OCI-LY7 (cell line): ENCODE measurements around the gene PPP1R26. TPM values are rescaled to one million over a fixed set of nuclear protein-coding genes. Genes with fewer than 3 reads are reported as not detected.
"Not testable (repeated sequence)": the region's sequence is repeated elsewhere in the genome, so short reads cannot be mapped to it uniquely, and the experiment has no call there.

Source experiments
- BruUV-seq: library from RNA; stranded (reverse); fragments of 400-500 nt; replicated peaks from 2 replicates; lab custom pipeline; 2021; lab: Mats Ljungman, UMichigan
- CTCF ChIA-PET: fragments of 300-600 bp; sonication (Branson Sonifier 250); formaldehyde crosslinking; loops from one replicate; lab custom pipeline; 2022; ENCODE audit warnings: antibody characterized with exemption; ENCODE audit not compliant: unreplicated experiment; lab: Charles Lee
- POLR2A ChIA-PET: fragments of 300-600 bp; sonication (Branson Sonifier 250); formaldehyde crosslinking; loops from one replicate; lab custom pipeline; 2022; ENCODE audit warnings: antibody characterized with exemption; lab: Charles Lee
- DNase-seq: peaks from one replicate; pipeline ENCODE4 v3.0.0-alpha.2; 2015; ENCODE audit warnings: low spot score
- H2AFZ ChIP-seq: fragments of 200-600 bp; sonication (generic), shearing (Covaris generic); 2 replicates; pipeline ENCODE4 v1.6.1; 2014; ENCODE audit warnings: mild to moderate bottlenecking, antibody characterized with exemption, low read length, moderate library complexity
- H3K27ac ChIP-seq: fragments of 200-600 bp; sonication (generic); 2 replicates; pipeline ENCODE4 v1.5.1; 2014; ENCODE audit warnings: mixed run types, low read depth, mild to moderate bottlenecking, moderate library complexity, low read length, inconsistent platforms; ENCODE audit not compliant: poor library complexity, severe bottlenecking
- H3K36me3 ChIP-seq: fragments of 200-600 bp; sonication (generic); 2 replicates; pipeline ENCODE4 v1.6.1; 2014; ENCODE audit warnings: mild to moderate bottlenecking, antibody characterized with exemption, low read length, moderate library complexity, mixed read lengths; ENCODE audit not compliant: insufficient read depth
- H3K4me1 ChIP-seq: fragments of 200-600 bp; sonication (generic); 2 replicates; pipeline ENCODE4 v1.5.1; 2014; ENCODE audit warnings: mild to moderate bottlenecking, low read length; ENCODE audit not compliant: insufficient read depth, poor library complexity, severe bottlenecking
- H3K4me2 ChIP-seq: fragments of 200-600 bp; sonication (generic); 2 replicates; pipeline ENCODE4 v1.6.1; 2014; ENCODE audit warnings: mild to moderate bottlenecking, low read length
- H3K4me3 ChIP-seq: fragments of 200-600 bp; sonication (generic); 2 replicates; pipeline ENCODE4 v1.5.1; 2014; ENCODE audit warnings: mild to moderate bottlenecking, low read depth, low read length; ENCODE audit not compliant: poor library complexity, severe bottlenecking
- H3K79me2 ChIP-seq: fragments of 200-600 bp; sonication (generic); 2 replicates; pipeline ENCODE4 v1.6.1; 2016; ENCODE audit warnings: low read depth, mild to moderate bottlenecking, low read length, moderate library complexity, mixed read lengths; ENCODE audit not compliant: insufficient read depth
- H3K9me2 ChIP-seq: fragments of 200-600 bp; sonication (generic); 2 replicates; pipeline ENCODE4 v1.6.1; 2016; ENCODE audit warnings: mild to moderate bottlenecking, low read length, mixed read lengths; ENCODE audit not compliant: insufficient read depth
- H3K9me3 ChIP-seq: fragments of 200-600 bp; sonication (generic); 2 replicates; pipeline ENCODE4 v1.6.1; 2014; ENCODE audit warnings: mild to moderate bottlenecking, mixed run types, low read length, mixed read lengths
- H4K20me1 ChIP-seq: fragments of 200-600 bp; sonication (generic); 2 replicates; pipeline ENCODE4 v1.6.1; 2014; ENCODE audit warnings: mild to moderate bottlenecking, antibody characterized with exemption, low read length, moderate library complexity, mixed read lengths; ENCODE audit not compliant: insufficient read depth
- EZH2phosphoT487 ChIP-seq: fragments of 200-600 bp; sonication (generic); IDR thresholded peaks from 2 replicates; pipeline ENCODE4 v1.6.1; 2018; ENCODE audit warnings: low read depth, borderline replicate concordance, mild to moderate bottlenecking, mixed run types, antibody characterized with exemption, low read length, moderate library complexity, mixed read lengths
- intact Hi-C: fragments of 100-400 bp; cut with micrococcal nuclease; formaldehyde crosslinking; loops from one replicate; pipeline ENCODE4 v1.10.0; 2022; ENCODE audit not compliant: unreplicated experiment
- total RNA-seq, 2 experiments: library from RNA; depleted of rRNA in 1 of 2; stranded (reverse); fragments of >200 nt in 1 of 2; shearing (Covaris generic) in 1 of 2; gene quantifications; 2 replicates each; pipeline ENCODE4 v1.2.3, GENCODE V29; 2014 to 2022
- TF ChIP-seq, protein P1 (sequence below): fragments of 200-600 bp; sonication (generic); conservative IDR thresholded peaks from 2 replicates; pipeline ENCODE4 v1.5.1; 2014; ENCODE audit warnings: mild to moderate bottlenecking, antibody characterized with exemption, low read length, moderate library complexity, mixed read lengths

Gene PPP1R26
- total RNA-seq, 2 experiments from 2014 or later, result 0.21 to 1.5 TPM

DNA sequence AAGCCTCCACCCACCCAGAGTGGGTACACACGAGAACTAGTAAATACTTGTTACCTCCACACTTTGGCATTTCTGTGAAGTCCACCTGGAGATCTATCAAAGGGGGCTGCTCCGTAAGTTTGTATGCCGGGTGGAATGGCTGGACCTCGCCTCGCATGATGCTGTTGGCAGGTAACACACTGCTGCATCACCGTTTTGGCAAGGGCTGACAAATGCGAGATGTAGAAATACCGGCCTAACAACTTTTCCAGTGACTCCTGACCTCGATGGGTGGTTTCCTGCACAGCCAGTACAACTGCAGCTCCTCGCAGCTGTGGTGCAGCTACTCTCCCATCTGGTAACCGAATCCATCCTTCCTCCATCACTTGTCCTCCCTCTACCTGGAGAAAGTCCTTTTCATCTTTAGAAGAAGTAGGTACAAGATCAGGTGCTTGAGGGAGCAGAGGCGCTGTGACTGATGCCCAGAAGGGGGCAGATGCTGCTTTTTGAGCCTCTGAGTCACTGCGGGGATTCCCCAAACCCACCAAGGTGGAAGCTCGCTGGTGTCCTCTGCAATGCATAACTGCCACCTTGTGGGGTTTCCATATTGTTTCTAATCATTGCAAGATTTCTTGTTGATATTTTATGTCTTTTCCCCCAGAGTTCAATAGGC is 40.9 kb upstream of the PPP1R26 start:
- intact Hi-C loops, result not testable (repeated sequence)

GRCh38 chr9:135439514-135439913 is 40.1 kb upstream of the PPP1R26 start:
- H3K9me2 ChIP-seq, H3K27ac ChIP-seq, H4K20me1 ChIP-seq, intact Hi-C loops, DNase-seq, POLR2A ChIA-PET, H3K36me3 ChIP-seq, H3K4me3 ChIP-seq, CTCF ChIA-PET, BruUV-seq, H3K4me2 ChIP-seq, H2AFZ ChIP-seq, H3K9me3 ChIP-seq, H3K4me1 ChIP-seq, H3K79me2 ChIP-seq: not testable (repeated sequence)

More for the DNA sequence above, 40.9 kb upstream of the PPP1R26 start:
- H3K4me2 ChIP-seq, H2AFZ ChIP-seq, H4K20me1 ChIP-seq, H3K9me3 ChIP-seq, H3K36me3 ChIP-seq, H3K79me2 ChIP-seq, BruUV-seq, H3K9me2 ChIP-seq, H3K4me3 ChIP-seq, H3K27ac ChIP-seq, CTCF ChIA-PET, POLR2A ChIA-PET, H3K4me1 ChIP-seq: not testable (repeated sequence)
- DNase-seq, result peak; percentile 7
- TF ChIP-seq, protein P1, sequence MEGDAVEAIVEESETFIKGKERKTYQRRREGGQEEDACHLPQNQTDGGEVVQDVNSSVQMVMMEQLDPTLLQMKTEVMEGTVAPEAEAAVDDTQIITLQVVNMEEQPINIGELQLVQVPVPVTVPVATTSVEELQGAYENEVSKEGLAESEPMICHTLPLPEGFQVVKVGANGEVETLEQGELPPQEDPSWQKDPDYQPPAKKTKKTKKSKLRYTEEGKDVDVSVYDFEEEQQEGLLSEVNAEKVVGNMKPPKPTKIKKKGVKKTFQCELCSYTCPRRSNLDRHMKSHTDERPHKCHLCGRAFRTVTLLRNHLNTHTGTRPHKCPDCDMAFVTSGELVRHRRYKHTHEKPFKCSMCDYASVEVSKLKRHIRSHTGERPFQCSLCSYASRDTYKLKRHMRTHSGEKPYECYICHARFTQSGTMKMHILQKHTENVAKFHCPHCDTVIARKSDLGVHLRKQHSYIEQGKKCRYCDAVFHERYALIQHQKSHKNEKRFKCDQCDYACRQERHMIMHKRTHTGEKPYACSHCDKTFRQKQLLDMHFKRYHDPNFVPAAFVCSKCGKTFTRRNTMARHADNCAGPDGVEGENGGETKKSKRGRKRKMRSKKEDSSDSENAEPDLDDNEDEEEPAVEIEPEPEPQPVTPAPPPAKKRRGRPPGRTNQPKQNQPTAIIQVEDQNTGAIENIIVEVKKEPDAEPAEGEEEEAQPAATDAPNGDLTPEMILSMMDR, result peak; percentile 30; the same call in 1 of the 2 replicates

DNA sequence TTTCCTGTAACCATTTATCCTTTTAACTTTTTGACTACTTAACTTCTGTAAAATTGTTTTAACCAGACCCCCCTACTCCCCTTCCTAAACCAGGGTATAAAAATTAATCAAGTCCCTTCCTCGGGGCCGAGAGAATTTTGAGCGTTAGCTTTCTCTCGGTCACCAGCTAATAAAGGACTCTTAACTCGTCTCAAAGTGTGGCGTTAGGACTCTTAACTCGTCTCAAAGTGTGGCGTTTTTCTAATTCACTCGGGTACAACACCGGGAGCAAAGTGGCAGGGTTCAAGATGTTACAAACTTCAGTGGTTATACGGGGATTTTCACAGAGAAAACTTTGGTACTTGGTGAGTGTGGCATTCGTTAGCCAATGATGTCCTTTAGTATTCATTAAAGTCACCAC is 39.7 kb upstream of the PPP1R26 start:
- POLR2A ChIA-PET, result no interaction called here
- Histone ChIP-seq H3K36me3 (no peaks in the 10 kb centered on the region), H2AFZ (no peak overlapping the region), H3K4me2 (no peak overlapping the region), H3K27ac (no peak overlapping the region), H3K9me2 (no peaks in the 10 kb centered on the region), H3K9me3 (no peaks in the 10 kb centered on the region), H3K79me2 (no peaks in the 10 kb centered on the region), H4K20me1 (no peaks in the 10 kb centered on the region), H3K4me1 (no peaks in the 10 kb centered on the region), H3K4me3 (no peak overlapping the region)
- DNase-seq, result no peak
- no peak for TF ChIP-seq EZH2phosphoT487
- TF ChIP-seq, protein P1, result no peak
- no TSS peak for BruUV-seq
- intact Hi-C loops, result no loop called here
- CTCF ChIA-PET, result no interaction called here
